LNCaP clone FGC (cell line): Measurements from ENCODE around the gene MOGAT3.

ENCODE experiments used
- DNase-seq: peaks from one replicate; pipeline ENCODE4 v3.0.0-alpha.2; 2011; ENCODE audit warnings: low read depth
- H3K4me3 ChIP-seq: 2 replicates; pipeline ENCODE4 v1.5.1; 2011; ENCODE audit warnings: mild to moderate bottlenecking, low read depth, low read length, control low read depth
- TF ChIP-seq, protein P1 (sequence below): IDR thresholded peaks from 2 replicates; pipeline ENCODE4 v1.5.1; 2012; ENCODE audit warnings: mild to moderate bottlenecking; ENCODE audit not compliant: control insufficient read depth, insufficient read depth; ENCODE audit errors: extremely low read depth

The MOGAT3 gene

DNA sequence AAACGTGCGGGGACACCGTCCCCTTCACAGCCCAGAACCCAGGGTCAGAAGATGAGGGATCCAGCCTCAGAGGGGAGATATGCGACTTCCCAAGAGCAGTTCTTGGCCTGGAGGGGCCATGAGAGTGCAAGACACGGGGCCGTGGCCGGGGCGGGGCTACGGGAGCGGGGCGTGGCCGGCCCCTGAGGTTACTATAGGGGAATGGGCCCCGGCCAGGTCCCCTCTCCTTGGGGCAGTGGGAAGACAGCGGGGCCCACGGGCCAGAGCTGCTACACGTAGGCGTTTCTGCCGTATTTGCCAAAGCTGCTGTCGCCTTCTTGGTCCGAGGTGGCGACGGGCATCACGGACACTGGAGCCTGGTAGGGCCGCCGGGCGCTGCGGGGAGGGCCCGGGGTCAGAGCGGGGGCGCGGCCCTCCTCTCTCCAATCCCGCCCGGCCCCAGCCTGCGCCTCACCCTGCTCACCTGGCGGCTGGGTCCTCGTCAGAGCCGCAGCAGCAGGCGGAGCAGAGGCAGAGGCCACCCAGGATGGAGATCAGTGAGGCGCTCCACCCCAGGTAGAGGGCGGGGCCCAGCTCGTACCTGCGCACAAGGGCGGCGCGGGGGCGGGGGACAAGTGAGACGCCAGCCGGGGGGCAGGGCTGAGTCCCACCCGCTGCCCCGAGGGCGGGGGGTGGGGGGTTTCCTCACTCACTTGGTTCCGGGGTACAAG, 31.5 kb upstream of the MOGAT3 start:
- peak overlapping the region; percentile 51 for H3K4me3 ChIP-seq
- TF ChIP-seq, protein P1, sequence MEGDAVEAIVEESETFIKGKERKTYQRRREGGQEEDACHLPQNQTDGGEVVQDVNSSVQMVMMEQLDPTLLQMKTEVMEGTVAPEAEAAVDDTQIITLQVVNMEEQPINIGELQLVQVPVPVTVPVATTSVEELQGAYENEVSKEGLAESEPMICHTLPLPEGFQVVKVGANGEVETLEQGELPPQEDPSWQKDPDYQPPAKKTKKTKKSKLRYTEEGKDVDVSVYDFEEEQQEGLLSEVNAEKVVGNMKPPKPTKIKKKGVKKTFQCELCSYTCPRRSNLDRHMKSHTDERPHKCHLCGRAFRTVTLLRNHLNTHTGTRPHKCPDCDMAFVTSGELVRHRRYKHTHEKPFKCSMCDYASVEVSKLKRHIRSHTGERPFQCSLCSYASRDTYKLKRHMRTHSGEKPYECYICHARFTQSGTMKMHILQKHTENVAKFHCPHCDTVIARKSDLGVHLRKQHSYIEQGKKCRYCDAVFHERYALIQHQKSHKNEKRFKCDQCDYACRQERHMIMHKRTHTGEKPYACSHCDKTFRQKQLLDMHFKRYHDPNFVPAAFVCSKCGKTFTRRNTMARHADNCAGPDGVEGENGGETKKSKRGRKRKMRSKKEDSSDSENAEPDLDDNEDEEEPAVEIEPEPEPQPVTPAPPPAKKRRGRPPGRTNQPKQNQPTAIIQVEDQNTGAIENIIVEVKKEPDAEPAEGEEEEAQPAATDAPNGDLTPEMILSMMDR, result no peak
- peak; percentile 41 for DNase-seq

DNA sequence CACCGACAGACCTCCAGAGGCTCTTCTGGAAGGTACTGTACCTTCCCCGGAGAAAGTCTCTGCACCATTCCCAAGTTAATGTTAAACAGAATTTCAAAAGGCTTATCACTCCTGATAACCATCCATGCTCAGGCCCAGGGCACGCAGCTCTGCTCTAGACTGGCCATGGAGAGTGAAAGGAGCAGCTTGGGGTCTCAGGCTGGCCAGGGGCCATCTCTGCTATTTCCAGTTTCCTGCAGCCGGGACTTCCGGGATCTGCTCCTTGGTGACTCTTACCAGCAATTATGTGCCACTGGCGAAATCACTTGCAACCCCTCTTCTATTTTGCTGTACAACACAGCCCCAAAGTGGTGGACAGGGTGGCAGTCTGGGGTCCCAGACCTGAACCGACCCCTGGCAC, 30.8 kb upstream of the MOGAT3 start:
- peak overlapping the region; percentile 51 for H3K4me3 ChIP-seq
- DNase-seq, result no peak
- TF ChIP-seq, protein P1, result no peak

DNA sequence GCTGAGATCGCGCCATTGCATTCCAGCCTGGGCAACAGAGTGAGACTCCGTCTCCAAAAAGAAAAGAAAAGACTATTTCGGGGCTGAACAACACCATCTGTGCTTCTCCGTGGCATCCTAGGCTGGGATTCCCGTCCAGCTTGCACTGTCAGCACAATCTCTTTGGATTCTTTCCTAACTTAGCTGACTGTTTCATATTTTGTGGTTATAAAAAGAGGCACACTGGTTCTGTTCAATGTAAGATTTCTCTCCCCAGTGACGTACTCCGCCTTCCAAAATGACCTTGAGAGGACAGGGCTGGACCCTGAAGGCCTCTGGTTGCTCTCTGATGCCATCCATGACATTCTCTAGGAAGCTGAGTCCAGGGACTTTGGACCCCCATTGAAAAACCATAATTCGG, 25.9 kb upstream of the MOGAT3 start:
- TF ChIP-seq, protein P1, result no peak
- no peak overlapping the region for H3K4me3 ChIP-seq
- DNase-seq, result no peak

- no peak overlapping the region for H3K4me3 ChIP-seq
- TF ChIP-seq, protein P1, result no peak
- no peak for DNase-seq
Measured at GRCh38 chr7:101225650-101226049, 24.8 kb upstream of the MOGAT3 start.

DNA sequence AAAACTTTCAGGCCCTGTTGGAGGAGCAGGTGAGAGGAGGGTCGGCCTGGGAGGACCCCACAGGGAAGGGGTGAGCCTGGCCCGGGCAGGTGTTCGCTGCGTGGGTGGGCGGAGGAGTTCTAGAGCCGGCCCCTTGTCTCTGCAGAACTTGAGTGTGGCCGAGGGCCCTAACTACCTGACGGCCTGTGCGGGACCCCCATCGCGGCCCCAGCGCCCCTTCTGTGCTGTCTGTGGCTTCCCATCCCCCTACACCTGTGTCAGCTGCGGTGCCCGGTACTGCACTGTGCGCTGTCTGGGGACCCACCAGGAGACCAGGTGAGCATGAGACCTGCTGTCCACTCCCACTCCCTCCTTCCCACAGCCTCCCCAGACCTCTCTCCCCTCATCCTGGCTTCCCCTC, 22.7 kb upstream of the MOGAT3 start:
- DNase-seq, result no peak
- H3K4me3 ChIP-seq, result no peak overlapping the region
- TF ChIP-seq, protein P1, result no peak

DNA sequence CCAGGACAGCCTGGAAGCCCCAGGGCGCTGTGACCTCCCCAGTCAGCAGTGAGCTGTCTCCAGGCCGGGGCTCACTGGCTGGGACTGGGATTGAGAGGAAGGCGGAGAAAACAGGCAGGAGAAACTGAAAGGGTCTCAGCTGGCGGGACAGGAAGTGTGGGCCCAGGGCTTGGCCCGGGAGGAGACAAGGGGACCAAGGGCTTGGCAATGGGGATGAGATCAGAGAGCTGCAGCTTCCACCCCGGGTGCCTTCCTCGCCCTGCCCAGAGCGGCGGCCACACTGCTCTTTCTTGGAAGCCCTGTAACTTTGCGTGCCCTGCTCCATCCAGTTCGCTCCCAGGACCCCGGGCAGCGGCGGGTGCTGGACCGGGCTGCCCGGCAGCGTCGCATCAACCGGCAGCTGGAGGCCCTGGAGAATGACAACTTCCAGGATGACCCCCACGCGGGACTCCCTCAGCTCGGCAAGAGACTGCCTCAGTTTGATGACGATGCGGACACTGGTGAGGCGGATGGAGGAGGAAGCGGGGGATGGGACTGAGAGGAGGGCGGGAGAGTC, 21.5 kb upstream of the MOGAT3 start:
- DNase-seq, result no peak
- no peak overlapping the region for H3K4me3 ChIP-seq
- TF ChIP-seq, protein P1, result no peak

DNA sequence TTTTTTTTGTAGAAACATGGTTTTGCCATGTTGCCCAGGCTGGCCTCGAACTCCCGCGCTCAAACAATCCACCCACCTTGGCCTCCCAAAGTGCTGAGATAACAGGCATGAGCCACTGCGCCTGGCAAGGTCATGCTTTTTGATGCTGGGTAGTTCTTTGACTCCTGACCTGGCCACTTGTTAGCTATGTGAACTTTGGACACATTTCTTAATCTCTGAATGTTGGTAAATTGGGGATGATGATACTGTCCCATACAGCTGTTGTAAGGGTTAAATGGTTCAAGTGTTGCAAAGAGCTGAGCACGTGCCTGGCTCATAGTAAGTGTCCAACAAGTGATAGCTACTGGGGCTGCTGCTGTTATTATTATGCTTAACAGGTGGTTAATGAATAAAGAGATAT, 19.5 kb upstream of the MOGAT3 start:
- no peak for DNase-seq
- H3K4me3 ChIP-seq, result no peak overlapping the region
- TF ChIP-seq, protein P1, result no peak
